HK-2 (cell line): ENCODE measurements around the gene TSPAN7.
A peak's percentile ranks its signal among the peaks of the same experiment; 100 is the strongest.

Experiments
- DNase-seq: peaks from one replicate; pipeline ENCODE4 v3.0.0-alpha.2; 2018; ENCODE audit not compliant: unreplicated experiment

The TSPAN7 gene

GRCh38 chrX:38595801-38596200, 34.5 kb downstream of the TSPAN7 start:
- no peak for DNase-seq

- DNase-seq, result no peak
Observed at GRCh38 chrX:38596939-38597338, 35.6 kb downstream of the TSPAN7 start.

- no peak for DNase-seq
Observed at GRCh38 chrX:38599796-38600755, 38.7 kb downstream of the TSPAN7 start.

- DNase-seq, result no peak
Observed at GRCh38 chrX:38601866-38602265, 40.5 kb downstream of the TSPAN7 start.

GRCh38 chrX:38606821-38607220, 45.5 kb downstream of the TSPAN7 start:
- DNase-seq, result no peak

GRCh38 chrX:38607976-38608375, 46.6 kb downstream of the TSPAN7 start:
- DNase-seq, result no peak

- no peak for DNase-seq
Observed at GRCh38 chrX:38610849-38611248, 49.5 kb downstream of the TSPAN7 start.

GRCh38 chrX:38612281-38612680, 50.9 kb downstream of the TSPAN7 start:
- DNase-seq, result no peak

GRCh38 chrX:38614485-38614884, 53.1 kb downstream of the TSPAN7 start:
- no peak for DNase-seq

- DNase-seq, result no peak
Observed at GRCh38 chrX:38616904-38617303, 55.6 kb downstream of the TSPAN7 start.

GRCh38 chrX:38618180-38618579, 56.8 kb downstream of the TSPAN7 start:
- DNase-seq, result no peak

- no peak for DNase-seq
Observed at GRCh38 chrX:38620623-38621022, 59.3 kb downstream of the TSPAN7 start.

- DNase-seq, result no peak
Observed at GRCh38 chrX:38626296-38626695, 65.0 kb downstream of the TSPAN7 start.

GRCh38 chrX:38627683-38628082, 66.3 kb downstream of the TSPAN7 start:
- peak; percentile 10 for DNase-seq

GRCh38 chrX:38628587-38628986, 67.2 kb downstream of the TSPAN7 start:
- DNase-seq, result no peak

- DNase-seq, result no peak
Observed at GRCh38 chrX:38632516-38632915, 71.2 kb downstream of the TSPAN7 start.

GRCh38 chrX:38634665-38635064, 73.3 kb downstream of the TSPAN7 start:
- no peak for DNase-seq

GRCh38 chrX:38636949-38637819, 75.8 kb downstream of the TSPAN7 start:
- DNase-seq, result no peak

GRCh38 chrX:38638952-38639529, 77.7 kb downstream of the TSPAN7 start:
- no peak for DNase-seq

GRCh38 chrX:38639730-38640129, 78.4 kb downstream of the TSPAN7 start:
- no peak for DNase-seq

- no peak for DNase-seq
Observed at GRCh38 chrX:38641197-38641596, 79.9 kb downstream of the TSPAN7 start.

- DNase-seq, result no peak
Observed at GRCh38 chrX:38643903-38644302, 82.6 kb downstream of the TSPAN7 start.
